GM19455 (cell line): ENCODE data around the gene SLC5A10.

Source experiments
- ATAC-seq: cut with Tn5 transposase; IDR thresholded peaks from one replicate; pipeline ENCODE4 v1.9.1; 2021; ENCODE audit not compliant: unreplicated experiment

The SLC5A10 gene

DNA sequence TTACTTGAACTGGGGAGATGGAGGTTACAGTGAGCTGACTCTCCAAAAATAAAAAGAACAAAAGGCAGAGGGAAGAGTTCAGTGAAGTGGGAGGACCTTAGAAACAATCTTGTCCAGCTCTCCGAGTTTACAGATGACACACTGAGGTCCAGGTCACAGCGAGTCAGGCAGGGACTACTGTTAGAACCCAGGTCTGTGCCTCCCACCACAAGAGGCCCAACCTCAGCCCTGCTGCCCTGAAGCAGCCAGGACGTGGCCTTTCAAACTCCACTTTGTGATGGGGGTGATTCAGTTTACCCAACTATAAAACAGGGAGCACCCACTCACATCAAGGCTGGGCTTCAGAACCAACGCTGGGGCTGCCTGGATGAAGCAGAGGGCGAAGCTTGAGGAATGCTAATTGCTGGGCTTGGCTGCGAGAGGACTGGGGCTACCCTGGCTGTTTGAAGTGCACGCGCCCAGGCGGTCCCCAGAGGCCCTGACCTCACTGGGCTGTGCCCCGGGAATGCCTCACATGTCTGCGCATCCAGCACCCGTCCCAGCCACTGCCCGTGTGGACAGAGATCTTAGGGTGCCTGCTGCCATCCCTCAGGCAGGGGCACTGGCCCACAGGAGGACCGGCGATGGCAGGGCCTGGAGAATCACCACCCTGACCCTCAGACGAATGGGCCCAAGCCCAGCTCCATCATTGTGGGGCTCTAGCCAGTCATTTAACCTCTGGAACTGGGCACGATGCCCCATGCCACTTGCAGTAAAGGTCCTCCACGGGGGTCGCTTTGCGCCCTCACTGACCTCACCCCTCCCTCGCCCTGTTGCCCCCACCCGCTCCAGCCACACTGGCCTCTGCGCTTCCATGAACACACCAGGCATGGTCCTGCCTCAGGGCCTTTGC is 11.4 kb downstream of the SLC5A10 start:
- no peak for ATAC-seq

DNA sequence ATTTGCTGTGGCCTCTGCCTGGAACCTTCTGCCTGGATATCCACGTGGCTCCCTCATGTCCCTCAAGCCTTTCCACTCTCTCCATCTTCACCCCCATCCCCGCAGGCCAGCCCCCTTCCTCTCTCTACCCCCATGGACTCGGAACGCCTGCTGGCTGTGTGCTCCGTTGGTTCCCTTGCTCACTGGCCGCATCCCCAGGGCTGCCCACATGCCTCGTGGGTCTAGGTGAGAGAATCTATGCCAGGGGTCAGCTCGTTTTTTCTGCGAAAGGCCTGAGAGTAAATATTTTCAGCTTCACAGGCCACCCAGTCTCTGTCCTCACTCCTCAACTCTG is 12.0 kb downstream of the SLC5A10 start:
- no peak for ATAC-seq

DNA sequence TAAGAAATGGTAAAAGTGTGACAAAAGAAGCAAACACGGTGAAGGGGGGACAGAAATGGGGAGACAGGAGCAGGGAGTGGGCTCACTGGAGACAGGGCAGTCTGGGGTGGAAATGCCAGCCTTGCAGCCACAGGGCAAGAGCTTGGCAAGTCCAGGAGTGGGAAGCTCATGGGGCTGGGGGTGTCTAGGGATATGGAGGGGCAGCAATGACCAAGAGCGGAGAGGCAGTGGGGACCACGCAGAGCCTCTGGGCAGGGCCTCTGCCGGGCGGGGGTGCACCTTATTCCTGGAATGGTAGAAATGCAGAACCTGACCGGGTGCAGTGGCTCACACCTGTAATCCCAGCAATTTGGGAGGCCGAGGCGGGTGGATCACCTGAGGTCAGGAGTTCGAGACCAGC is 12.6 kb downstream of the SLC5A10 start:
- no peak for ATAC-seq

DNA sequence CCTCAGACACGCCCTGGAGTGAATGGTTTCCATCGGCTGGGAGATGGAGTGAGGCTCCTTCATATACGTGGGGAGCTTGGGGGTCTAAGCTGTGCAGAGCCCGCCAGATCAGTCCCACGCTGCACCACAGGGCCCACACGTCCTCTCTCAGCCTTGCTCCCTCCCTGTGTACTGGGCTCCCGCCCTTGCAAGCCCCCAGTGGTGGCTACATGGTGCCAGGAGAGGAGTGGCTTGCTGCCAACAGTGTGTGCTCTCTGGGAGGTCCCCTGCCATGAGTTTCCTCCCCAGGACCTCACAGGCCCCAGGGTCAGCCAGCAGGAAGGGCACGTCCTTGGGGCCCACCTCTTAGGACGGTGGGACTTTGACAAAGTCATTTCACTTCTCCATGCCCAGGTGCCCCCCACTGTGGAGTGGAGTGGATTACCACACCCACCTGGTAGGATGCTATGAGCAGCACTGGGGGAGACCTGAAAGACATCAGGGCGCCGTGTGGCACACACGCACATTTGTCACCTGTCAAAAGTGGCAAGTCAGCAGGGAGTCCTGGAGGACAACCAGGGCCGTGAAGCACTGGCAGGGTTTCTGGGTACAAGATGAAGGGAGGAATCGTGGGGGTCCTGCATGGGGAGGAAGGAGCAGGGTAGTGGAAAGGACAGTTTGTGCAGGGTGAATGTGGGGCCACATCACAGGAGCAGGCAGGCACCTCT is 13.7 kb downstream of the SLC5A10 start:
- ATAC-seq: no peak

DNA sequence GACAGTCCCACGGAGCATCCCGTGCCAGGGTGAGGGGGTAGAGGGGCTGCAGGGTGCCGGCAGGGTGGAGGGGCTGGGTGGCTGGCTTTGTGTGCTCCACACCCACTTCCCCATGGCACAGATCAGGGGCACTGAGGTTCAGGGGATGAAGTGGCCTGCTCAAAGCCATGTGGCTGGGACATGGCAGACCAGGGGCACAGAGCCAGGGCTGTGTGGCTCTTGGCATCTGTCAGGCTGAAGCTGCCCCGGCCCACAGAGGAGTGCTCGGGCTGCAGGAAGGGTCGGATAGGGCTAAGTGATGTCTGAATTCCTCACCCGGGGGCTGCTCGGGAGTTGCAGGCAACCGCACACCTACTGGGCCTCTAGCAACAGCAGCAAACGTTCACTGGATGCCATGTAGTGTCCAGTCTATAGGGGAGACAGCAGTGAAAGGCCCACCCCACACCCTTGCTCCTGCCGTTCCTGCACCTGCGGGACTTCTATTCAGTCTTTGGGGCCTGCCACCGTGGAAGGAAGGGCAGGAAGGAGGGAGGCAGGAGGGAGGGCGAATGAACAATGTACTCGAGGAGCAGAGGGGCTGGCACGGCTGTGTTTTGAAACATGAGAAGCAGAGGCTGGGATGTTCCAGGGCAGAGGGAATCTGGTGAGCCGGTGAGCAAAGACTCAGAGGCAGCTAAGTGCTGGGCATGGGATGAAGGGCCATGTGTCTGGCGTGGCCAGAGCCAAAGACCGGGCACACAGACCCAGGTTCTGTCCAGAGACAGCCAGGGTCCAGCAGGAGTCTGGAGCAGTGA is 15.1 kb downstream of the SLC5A10 start:
- ATAC-seq: no peak

DNA sequence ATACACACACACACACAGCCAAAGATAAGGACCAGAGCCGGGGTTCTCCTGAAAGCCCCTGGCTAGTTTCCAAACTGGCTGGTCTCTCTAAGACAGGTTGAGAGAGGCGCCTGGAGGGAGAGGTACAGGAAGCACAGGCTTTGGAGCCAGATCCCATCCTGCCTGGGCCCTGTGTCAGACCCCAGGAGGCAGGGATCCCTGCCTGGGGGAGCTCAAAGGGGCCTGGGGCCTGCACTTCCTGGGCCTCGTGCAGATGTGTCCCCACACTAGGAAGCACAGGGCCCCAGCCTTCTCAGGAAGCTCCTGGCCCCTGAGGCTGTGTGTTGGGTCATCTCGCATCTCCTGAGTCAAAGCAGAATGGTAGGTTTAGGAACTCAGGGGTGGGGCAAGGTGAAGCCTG is 16.0 kb downstream of the SLC5A10 start:
- ATAC-seq: no peak

DNA sequence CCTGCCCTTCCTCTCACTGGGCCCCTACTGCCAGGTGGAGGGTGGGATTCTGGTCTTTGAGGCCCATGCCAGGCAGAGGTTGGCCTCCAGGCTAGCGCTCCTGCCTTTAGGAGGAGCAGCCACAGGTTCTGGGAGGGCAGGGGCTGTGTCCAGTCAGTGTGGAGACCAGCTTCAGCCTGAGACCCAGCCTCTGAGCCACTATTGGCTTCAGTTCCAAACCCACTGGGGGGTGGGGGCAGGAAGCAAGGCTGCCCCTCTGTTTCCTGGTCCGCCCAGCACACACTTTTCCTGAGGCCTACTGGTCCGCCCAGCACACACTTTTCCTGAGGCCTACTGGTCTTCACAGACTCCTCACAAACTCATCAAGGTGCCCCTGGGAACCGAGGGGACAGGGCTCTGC is 16.4 kb downstream of the SLC5A10 start:
- no peak for ATAC-seq

DNA sequence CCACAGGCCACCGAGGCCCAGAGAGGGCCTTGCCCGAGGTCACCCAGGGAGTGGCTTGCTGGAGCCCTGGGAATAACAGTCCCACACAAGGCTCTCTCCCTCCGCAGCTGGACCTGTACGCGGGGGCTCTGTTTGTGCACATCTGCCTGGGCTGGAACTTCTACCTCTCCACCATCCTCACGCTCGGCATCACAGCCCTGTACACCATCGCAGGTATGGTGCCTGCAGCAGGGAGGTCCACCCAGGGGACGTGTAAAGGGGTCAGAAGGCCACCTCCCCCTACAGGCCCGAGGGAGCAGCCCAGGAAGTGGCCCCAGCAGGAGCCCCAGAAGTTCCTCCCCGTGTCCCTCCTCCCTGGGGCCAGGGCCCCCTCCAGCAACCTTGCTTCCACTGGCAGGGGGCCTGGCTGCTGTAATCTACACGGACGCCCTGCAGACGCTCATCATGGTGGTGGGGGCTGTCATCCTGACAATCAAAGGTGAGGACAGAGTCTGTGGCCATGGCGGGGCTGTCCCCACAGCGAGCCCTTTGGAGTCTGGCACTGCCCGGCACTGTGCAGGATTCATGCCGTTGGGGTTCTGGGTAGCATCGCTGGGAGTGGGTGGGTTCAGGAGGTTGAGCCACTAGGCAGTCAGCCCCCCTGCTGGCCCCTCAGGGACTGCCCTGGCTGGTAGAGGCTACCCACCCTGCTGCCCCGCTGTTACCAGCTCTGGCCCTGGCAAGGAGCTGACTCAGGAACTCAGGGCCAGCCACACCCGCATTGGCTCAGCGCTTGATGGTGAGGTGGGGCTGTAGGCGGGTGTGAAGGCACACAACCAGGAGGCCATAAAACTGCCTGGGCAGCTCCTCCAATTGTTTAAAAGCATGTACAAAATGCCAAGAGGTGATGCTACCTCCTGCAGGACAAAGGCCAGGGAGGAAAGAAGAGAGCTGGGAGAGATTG is 17.3 kb downstream of the SLC5A10 start:
- no peak for ATAC-seq

DNA sequence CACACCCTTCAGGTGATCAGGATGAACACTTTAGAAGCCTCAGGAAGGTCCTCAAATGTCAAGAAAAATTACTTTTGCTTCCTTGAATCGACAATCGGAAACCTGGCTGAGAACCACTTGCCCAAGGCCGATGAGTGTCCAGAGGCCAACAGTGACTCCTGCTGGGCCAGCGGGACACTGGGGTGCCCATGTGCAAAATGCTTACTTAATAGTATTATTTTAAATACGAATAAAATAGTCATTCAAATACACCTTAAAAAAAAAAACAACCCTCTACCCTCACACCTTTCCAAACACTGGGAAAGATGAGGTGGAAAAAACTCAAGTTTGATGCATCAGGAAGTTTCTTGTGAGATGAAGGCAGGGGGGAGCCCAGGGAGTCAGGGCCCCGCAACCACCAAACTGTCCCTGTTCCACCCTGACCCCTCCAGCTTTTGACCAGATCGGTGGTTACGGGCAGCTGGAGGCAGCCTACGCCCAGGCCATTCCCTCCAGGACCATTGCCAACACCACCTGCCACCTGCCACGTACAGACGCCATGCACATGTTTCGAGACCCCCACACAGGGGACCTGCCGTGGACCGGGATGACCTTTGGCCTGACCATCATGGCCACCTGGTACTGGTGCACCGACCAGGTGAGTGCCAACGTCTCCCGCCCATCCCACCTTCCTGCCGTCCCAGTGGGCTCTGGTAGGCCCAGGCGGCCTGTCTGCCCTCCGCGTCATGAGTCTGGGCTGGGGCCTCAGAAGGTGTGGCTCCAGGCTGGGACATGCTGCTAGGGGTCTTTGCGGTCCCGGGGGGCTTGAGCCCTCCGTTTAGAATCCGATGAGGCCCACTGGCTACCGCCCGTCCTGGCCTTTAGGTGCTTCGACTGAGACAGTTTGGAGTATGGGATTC is 18.9 kb downstream of the SLC5A10 start:
- ATAC-seq: no peak

DNA sequence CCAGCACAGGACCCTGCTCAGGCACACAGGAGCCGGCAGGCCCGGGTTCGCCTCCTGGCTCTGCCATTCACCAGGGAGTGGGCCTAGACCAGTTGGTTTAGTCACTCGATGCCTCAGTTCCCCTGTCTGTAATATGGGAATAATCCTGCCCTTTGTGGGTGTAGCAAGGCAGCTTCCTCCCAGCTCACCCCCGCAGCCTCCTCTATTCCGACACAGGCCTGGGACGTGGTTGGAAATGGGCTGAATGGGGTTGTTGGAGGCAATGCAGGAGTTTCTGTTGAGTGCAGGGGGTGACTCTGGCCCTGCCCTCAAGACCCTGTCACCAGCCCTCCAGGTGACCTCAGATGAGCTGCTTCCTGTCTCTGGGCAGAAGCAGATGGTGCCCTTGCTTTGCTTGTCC is 19.8 kb downstream of the SLC5A10 start:
- ATAC-seq: no peak

DNA sequence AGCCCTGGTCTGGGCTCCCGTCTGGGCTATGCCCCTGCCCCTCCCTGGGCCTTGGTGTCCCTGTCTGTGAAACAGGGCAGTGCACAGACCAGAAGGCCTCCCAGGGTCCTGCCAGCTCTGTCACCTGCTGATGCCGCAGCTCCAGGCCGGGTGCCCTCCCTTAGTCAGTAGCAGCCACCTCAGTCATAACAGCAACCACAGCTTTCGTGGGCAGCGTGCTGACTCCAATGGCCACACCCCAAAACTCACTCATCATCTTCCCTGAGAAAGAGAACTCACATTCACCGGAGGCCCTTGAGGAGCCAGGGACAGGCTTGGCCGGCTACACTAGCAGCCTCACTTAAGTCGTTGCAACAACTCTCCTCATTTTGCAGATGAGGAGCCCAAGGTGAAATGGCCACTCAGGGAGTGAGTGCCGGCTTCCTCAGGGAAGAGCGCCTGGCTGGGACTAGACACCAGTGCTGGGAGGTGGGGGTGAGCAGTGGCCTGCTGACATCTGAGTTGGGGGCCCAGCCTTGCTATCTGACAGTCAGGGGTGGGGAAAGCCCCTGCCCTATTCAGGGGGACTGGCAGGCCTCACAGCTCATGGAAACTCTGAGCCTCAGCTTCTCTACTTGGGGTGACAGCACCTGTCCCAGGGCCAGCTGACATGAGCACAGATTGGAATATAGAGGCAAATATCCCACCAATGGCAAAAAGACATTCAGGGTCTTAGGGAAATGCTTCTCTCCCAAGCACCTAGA is 22.6 kb downstream of the SLC5A10 start:
- ATAC-seq: no peak

DNA sequence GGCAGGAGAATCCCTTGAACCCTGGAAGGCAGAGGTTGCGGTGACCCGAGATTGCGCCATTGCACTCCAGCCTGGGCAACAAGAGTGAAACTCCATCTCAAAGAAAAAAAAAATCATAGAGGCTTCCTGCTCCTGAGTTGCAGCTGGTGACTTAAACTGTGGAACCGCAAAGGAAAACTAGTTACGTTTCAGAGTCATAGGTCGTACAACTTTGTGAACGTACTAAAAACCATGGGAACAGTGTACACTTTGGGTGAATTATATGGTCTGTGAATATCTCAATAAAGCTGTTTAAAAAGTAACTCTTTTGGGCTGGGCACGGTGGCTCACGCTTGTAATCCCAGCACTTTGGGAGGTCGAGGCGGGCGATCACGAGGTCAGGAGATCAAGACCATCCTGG is 23.6 kb downstream of the SLC5A10 start:
- no peak for ATAC-seq

DNA sequence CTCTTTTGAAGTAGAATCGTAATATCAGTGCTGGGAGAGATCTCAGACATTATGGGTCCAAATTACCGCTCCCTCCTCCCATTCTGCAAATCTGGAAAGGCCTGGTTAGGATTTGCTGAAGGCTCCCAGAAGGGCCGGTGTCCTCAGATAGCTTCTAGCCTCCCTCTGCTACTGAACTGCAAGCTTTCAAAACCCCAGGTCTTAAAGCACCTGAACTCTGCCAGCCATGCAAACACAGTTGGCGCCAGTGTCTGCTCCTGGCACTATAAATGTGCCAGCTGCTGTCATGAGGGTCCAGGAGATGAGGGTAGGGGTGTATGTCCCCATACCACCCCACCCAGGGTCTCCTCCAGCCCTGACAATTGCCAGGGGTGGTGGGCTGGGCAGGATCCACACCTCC is 24.2 kb downstream of the SLC5A10 start:
- no peak for ATAC-seq

DNA sequence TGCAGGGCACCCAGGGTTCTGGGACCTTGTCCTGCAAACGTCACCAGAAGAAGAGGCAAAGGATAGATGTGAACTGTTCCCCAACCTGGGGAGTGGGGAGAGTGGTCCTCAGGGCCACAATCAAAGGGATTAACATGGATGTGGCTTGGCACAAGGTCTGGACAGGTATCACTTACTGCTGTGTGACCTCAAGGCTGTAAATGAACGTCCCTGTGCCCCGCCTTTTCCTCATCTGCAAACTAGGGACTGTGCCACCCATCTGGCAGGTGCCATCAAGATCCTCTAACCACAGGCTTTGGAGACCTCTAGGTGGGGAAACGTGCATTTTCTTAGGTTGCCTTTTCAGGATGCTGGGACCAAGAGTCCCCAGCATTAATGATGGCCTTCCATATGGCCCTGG is 25.1 kb downstream of the SLC5A10 start:
- no peak for ATAC-seq

DNA sequence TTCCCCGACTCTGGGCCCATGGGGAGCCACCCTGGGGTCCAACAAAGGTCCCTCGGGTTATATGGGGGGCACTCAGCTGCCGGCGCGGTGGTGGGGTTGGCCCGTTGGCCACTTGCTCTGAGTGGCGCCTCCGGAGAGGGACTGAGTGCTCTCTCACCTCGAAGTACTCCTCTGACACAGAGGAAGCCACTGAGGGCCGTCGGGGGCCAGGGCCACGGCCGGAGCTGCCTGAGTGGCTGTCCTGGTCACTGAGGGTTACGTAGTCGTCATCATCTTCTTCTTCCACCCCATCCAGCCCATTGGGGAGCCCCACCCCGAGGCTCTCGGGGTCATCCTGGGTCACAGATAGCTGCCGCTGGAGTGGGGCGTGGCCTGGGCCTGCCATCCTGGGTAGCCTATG is 25.7 kb downstream of the SLC5A10 start:
- no peak for ATAC-seq

DNA sequence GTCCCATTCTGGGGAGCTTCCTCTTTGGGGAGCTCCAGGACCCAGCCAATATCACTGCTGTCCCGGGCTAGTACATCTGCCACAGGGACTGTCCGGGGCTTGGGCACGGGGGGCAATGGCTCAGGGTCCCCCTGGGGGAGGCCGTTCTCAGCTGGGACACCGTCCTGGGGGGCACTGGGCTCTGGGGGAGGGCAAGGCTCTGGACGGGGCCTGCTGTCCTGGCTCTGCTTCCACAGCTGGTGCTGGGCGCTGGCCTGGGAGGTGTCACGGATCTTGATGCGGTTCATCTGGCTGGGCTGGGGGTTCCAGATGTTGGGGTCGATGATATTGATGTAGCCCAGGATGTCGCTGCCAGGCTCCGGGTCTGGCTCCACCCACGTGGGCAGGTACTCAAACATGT is 26.1 kb downstream of the SLC5A10 start:
- no peak for ATAC-seq

DNA sequence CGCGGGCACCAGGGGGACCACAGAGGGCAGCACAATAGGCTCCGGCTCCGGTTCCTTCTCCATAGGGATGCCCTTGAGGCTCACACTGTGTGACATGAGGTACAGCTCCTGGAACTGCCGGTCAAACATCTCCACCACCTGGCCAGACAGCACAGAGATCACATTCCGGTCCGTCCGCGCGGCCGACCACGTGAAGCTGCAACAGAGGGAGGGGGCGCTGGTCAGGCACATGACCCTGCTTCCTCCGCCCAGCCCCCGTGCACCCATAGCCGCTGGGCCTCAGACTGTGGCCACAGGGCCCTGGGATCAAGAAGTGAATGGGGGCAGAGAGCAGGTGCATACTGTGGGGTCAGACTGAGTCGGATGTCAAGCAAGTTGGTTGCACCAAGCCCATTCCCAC is 26.7 kb downstream of the SLC5A10 start:
- ATAC-seq: no peak

DNA sequence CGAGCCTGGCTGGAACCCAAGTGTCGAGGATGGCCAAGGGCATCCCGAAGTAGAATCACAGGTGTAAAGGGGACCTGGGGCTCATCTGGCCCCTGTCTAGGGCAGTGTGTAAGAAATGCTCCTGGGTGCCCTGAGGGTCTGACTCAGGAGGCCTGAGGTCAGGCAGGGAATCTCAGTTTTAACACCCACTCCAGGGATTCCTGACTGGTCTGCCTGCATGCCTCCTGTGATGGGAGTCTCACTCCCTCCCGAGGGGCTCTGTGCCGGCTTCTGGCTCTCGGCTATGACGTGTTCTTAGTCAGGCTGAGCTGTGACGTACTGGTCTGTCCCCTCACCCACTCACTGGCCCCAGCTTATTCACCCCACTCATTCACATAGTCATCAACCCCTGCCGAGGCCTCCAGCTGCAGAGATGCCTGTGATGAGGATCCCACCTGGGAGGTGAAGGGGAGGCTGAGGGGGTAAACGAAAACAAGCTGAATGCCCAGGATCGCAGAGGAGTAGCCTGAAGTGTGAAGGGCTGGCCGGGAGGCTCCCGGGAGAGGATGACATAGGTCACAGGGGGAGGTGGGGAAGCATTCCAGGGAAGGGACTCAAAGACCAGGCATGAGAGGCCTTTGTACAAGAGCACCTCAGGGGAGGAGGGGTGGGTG is 28.8 kb downstream of the SLC5A10 start:
- ATAC-seq: no peak

DNA sequence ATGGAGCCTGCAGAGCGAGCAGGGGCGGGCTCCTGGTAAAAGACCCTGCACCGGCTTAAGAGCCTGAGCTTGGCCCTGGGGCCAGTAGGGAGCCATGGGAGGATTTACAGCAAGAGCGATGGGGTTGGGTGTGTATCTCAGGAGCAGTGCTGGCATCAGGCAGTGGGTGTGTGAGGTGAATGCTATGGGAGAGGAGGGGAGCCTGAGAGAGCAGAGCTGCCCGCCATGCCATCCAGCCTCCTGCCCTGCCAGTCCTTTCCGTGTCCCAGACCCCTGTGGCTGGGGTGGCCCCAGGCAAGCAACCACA is 29.3 kb downstream of the SLC5A10 start:
- no peak for ATAC-seq
